WTC11 (cell line): Measurements from ENCODE around the gene P2RY6. TPM values are rescaled to one million over a fixed set of nuclear protein-coding genes. Genes with fewer than 3 reads are reported as not detected.

ENCODE experiments used
- ATAC-seq: fragments of 200-7000 bp; cut with Tn5 transposase; 2 replicates; pipeline ENCODE4 v1.10.0; 2021; ENCODE audit warnings: mild to moderate bottlenecking, moderate library complexity
- CTCF ChIA-PET: fragments of 300-600 bp; sonication (Branson Sonifier 250); formaldehyde crosslinking; loops from one replicate; lab custom pipeline; 2021; ENCODE audit warnings: antibody characterized with exemption; lab: Charles Lee
- POLR2A ChIA-PET: fragments of 350-600 bp; sonication (Branson Sonifier 250); formaldehyde crosslinking; loops from one replicate; lab custom pipeline; 2021; ENCODE audit warnings: antibody characterized with exemption; lab: Charles Lee
- DNase-seq: peaks from one replicate; pipeline ENCODE4 v3.0.0; 2021; ENCODE audit warnings: low spot score
- H3K27ac Mint-ChIP-seq: 2 replicates; pipeline ENCODE4 v1.8.0; 2021; ENCODE audit warnings: mixed read lengths
- H3K27me3 Mint-ChIP-seq: 2 replicates; pipeline ENCODE4 v1.8.0; 2021; ENCODE audit warnings: low read depth, mild to moderate bottlenecking, moderate library complexity, mixed read lengths
- H3K36me3 Mint-ChIP-seq: 2 replicates; pipeline ENCODE4 v1.8.0; 2021; ENCODE audit warnings: mixed read lengths
- H3K4me1 Mint-ChIP-seq: 2 replicates; pipeline ENCODE4 v1.8.0; 2022; ENCODE audit warnings: mixed read lengths
- H3K4me3 Mint-ChIP-seq: 2 replicates; pipeline ENCODE4 v1.8.0; 2021; ENCODE audit warnings: mild to moderate bottlenecking, moderate library complexity, mixed read lengths
- H3K9me3 Mint-ChIP-seq: 2 replicates; pipeline ENCODE4 v1.8.0; 2021; ENCODE audit warnings: mixed read lengths
- ETV6 ChIP-seq: sonication (generic); formaldehyde crosslinking; IDR thresholded peaks from 2 replicates; pipeline ENCODE4 v1.8.1; 2022; ENCODE audit warnings: mild to moderate bottlenecking, missing genetic modification reagents
- FOXJ3 ChIP-seq: sonication (generic); formaldehyde crosslinking; IDR thresholded peaks from 2 replicates; pipeline ENCODE4 v1.9.0; 2021; ENCODE audit warnings: missing genetic modification reagents, mild to moderate bottlenecking, borderline replicate concordance
- FOXK1 ChIP-seq: sonication (generic); formaldehyde crosslinking; IDR thresholded peaks from 2 replicates; pipeline ENCODE4 v1.8.0; 2022; ENCODE audit warnings: mild to moderate bottlenecking, moderate library complexity, missing genetic modification reagents
- FOXP1 ChIP-seq: sonication (generic); formaldehyde crosslinking; IDR thresholded peaks from 2 replicates; pipeline ENCODE4 v1.8.0; 2022; ENCODE audit warnings: missing genetic modification reagents, mild to moderate bottlenecking, moderate library complexity, borderline replicate concordance
- GTF2I ChIP-seq: fragments of 250-450 bp; sonication (Bioruptor Pico); conservative IDR thresholded peaks from 2 replicates; pipeline ENCODE4 v1.4.0; 2021; ENCODE audit warnings: mild to moderate bottlenecking
- MYBL2 ChIP-seq: sonication (generic); formaldehyde crosslinking; IDR thresholded peaks from 2 replicates; pipeline ENCODE4 v1.8.1; 2023; ENCODE audit warnings: mild to moderate bottlenecking, moderate library complexity, missing genetic modification reagents
- NR3C1 ChIP-seq: sonication (generic); formaldehyde crosslinking; conservative IDR thresholded peaks from 2 replicates; pipeline ENCODE4 v1.8.1; 2023; ENCODE audit warnings: low read depth, mild to moderate bottlenecking, missing genetic modification reagents
- RORB ChIP-seq: fragments of 250-450 bp; sonication (Bioruptor Pico); IDR thresholded peaks from 2 replicates; pipeline ENCODE4 v1.9.0; 2021; ENCODE audit warnings: mild to moderate bottlenecking
- SOX15 ChIP-seq: fragments of 250-450 bp; sonication (Bioruptor Pico); IDR thresholded peaks from 2 replicates; pipeline ENCODE4 v1.9.0; 2021; ENCODE audit warnings: mild to moderate bottlenecking
- TP53 ChIP-seq: sonication (generic); formaldehyde crosslinking; IDR thresholded peaks from 2 replicates; pipeline ENCODE4 v1.8.1; 2023; ENCODE audit warnings: mild to moderate bottlenecking, missing genetic modification reagents
- ZNF232 ChIP-seq: sonication (generic); formaldehyde crosslinking; IDR thresholded peaks from 2 replicates; pipeline ENCODE4 v1.8.0; 2022; ENCODE audit warnings: mild to moderate bottlenecking, missing genetic modification reagents
- total RNA-seq: library from RNA; stranded (reverse); gene quantifications from 3 replicates; pipeline ENCODE4 v1.2.3, GENCODE V29; 2021
- TF ChIP-seq, protein P1 (sequence below): sonication (generic); formaldehyde crosslinking; IDR thresholded peaks from 2 replicates; pipeline ENCODE4 v1.8.0; 2022; ENCODE audit warnings: missing genetic modification reagents
- TF ChIP-seq, protein P2 (sequence below): sonication (generic); formaldehyde crosslinking; IDR thresholded peaks from 2 replicates; pipeline ENCODE4 v1.8.1; 2022; ENCODE audit warnings: mild to moderate bottlenecking, missing genetic modification reagents, moderate library complexity, borderline replicate concordance
- TF ChIP-seq, protein P3 (sequence below): sonication (generic); formaldehyde crosslinking; IDR thresholded peaks from 2 replicates; pipeline ENCODE4 v1.8.0; 2022; ENCODE audit warnings: mild to moderate bottlenecking, missing genetic modification reagents
- TF ChIP-seq, protein P4 (sequence below): sonication (generic); formaldehyde crosslinking; IDR thresholded peaks from 2 replicates; pipeline ENCODE4 v1.8.1; 2022; ENCODE audit warnings: missing genetic modification reagents, borderline replicate concordance
- TF ChIP-seq, protein P5 (sequence below): fragments of 250-450 bp; sonication (Bioruptor Pico); conservative IDR thresholded peaks from 2 replicates; pipeline ENCODE4 v1.9.0; 2021; ENCODE audit warnings: mild to moderate bottlenecking
- TF ChIP-seq, protein P6 (sequence below): fragments of 250-450 bp; sonication (Bioruptor Pico); IDR thresholded peaks from 2 replicates; pipeline ENCODE4 v1.8.0; 2021; ENCODE audit warnings: mild to moderate bottlenecking
- TF ChIP-seq, protein P7 (sequence below): sonication (generic); formaldehyde crosslinking; IDR thresholded peaks from 2 replicates; pipeline ENCODE4 v1.8.0; 2023; ENCODE audit warnings: mild to moderate bottlenecking, missing genetic modification reagents

P2RY6 gene
- total RNA-seq, 1 experiment from 2014 or later, result not detected

DNA sequence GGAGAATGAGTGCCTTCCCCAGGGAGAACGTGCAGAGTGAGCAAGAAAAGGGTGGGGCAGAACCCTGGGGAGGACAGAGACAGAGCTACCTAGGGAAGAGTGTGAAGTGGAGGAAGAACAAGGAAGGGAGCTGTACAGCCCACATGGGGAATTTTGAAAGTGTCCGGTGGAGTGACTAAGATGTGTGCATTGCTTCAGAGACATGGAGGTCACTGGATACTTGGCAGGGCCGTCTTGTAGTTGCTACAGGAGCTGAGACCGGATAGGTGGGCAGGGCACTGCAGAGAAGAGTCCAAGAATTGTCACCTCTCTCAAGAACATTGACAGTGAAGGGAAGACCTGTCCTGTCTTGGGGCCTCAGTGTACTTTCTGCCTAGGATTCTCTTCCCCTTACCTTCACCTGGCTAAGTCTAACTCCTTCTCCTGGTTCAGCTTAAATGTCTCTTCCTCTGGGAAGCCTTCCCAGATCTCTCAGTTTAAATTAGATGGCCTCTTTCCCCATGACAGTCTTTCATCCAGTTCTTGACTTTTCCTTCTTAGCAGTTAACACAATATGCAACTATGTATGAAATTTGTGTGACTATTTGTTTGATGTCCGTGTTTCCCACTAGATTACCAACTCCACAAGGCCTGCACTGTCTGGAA lies 9.2 kb upstream of the P2RY6 start (continued):
- TF ChIP-seq, protein P1, sequence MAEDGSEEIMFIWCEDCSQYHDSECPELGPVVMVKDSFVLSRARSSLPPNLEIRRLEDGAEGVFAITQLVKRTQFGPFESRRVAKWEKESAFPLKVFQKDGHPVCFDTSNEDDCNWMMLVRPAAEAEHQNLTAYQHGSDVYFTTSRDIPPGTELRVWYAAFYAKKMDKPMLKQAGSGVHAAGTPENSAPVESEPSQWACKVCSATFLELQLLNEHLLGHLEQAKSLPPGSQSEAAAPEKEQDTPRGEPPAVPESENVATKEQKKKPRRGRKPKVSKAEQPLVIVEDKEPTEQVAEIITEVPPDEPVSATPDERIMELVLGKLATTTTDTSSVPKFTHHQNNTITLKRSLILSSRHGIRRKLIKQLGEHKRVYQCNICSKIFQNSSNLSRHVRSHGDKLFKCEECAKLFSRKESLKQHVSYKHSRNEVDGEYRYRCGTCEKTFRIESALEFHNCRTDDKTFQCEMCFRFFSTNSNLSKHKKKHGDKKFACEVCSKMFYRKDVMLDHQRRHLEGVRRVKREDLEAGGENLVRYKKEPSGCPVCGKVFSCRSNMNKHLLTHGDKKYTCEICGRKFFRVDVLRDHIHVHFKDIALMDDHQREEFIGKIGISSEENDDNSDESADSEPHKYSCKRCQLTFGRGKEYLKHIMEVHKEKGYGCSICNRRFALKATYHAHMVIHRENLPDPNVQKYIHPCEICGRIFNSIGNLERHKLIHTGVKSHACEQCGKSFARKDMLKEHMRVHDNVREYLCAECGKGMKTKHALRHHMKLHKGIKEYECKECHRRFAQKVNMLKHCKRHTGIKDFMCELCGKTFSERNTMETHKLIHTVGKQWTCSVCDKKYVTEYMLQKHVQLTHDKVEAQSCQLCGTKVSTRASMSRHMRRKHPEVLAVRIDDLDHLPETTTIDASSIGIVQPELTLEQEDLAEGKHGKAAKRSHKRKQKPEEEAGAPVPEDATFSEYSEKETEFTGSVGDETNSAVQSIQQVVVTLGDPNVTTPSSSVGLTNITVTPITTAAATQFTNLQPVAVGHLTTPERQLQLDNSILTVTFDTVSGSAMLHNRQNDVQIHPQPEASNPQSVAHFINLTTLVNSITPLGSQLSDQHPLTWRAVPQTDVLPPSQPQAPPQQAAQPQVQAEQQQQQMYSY (CRISPR knock-in tag), result no peak
- TF ChIP-seq FOXP1 (CRISPR knock-in tag), result no peak
- TF ChIP-seq RORB, result no peak
- TF ChIP-seq, protein P2, sequence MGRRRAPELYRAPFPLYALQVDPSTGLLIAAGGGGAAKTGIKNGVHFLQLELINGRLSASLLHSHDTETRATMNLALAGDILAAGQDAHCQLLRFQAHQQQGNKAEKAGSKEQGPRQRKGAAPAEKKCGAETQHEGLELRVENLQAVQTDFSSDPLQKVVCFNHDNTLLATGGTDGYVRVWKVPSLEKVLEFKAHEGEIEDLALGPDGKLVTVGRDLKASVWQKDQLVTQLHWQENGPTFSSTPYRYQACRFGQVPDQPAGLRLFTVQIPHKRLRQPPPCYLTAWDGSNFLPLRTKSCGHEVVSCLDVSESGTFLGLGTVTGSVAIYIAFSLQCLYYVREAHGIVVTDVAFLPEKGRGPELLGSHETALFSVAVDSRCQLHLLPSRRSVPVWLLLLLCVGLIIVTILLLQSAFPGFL (CRISPR knock-in tag), result no peak
- TF ChIP-seq SOX15 (CRISPR knock-in tag), result no peak
- no peak for TF ChIP-seq FOXK1 (CRISPR knock-in tag)
- TF ChIP-seq, protein P3, sequence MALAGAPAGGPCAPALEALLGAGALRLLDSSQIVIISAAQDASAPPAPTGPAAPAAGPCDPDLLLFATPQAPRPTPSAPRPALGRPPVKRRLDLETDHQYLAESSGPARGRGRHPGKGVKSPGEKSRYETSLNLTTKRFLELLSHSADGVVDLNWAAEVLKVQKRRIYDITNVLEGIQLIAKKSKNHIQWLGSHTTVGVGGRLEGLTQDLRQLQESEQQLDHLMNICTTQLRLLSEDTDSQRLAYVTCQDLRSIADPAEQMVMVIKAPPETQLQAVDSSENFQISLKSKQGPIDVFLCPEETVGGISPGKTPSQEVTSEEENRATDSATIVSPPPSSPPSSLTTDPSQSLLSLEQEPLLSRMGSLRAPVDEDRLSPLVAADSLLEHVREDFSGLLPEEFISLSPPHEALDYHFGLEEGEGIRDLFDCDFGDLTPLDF (CRISPR knock-in tag), result no peak
- no peak for TF ChIP-seq NR3C1 (CRISPR knock-in tag)
- TF ChIP-seq ZNF232 (CRISPR knock-in tag), result no peak

DNA sequence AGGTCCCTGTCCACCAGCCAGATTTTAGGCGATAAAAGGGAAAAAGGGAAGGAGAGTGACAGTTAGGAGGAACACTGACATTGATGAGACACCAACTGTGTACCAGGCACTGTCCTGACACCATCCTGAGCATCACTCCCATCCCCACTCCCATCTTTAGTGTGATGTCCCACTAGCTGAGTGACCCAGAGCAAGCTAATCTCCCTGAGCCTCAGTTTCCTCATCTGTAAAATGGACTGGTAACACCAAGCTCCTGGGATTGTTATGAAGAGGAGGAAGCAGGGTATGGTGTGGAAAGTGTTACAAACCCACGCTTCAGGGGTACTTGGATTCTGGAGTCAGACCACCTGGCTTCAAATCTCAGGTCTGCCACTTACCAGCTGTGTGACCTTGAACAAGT lies 8.5 kb upstream of the P2RY6 start:
- Mint-ChIP-seq H3K4me3 (no peak overlapping the region), H3K9me3 (no peaks in the 10 kb centered on the region), H3K27me3 (peaks cover 40% of the 10 kb centered on the region), H3K27ac (no peak overlapping the region), H3K4me1 (peaks cover 4% of the 10 kb centered on the region), H3K36me3 (no peaks in the 10 kb centered on the region)
- CTCF ChIA-PET, result interaction anchor here (0.7 to 3.9 kb wide), 4 partner anchors 25 to 87 kb away, joined by 4 to 16 read pairs (median 5); no protein-coding TSS in a partner anchor
- no peak for TF ChIP-seq TP53
- TF ChIP-seq, protein P4, sequence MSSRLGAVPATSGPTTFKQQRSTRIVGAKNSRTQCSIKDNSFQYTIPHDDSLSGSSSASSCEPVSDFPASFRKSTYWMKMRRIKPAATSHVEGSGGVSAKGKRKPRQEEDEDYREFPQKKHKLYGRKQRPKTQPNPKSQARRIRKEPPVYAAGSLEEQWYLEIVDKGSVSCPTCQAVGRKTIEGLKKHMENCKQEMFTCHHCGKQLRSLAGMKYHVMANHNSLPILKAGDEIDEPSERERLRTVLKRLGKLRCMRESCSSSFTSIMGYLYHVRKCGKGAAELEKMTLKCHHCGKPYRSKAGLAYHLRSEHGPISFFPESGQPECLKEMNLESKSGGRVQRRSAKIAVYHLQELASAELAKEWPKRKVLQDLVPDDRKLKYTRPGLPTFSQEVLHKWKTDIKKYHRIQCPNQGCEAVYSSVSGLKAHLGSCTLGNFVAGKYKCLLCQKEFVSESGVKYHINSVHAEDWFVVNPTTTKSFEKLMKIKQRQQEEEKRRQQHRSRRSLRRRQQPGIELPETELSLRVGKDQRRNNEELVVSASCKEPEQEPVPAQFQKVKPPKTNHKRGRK (CRISPR knock-in tag), result no peak
- TF ChIP-seq MYBL2 (CRISPR knock-in tag), result no peak
- POLR2A ChIA-PET, result no interaction called here
- DNase-seq, result no peak
- ATAC-seq, result no peak

DNA sequence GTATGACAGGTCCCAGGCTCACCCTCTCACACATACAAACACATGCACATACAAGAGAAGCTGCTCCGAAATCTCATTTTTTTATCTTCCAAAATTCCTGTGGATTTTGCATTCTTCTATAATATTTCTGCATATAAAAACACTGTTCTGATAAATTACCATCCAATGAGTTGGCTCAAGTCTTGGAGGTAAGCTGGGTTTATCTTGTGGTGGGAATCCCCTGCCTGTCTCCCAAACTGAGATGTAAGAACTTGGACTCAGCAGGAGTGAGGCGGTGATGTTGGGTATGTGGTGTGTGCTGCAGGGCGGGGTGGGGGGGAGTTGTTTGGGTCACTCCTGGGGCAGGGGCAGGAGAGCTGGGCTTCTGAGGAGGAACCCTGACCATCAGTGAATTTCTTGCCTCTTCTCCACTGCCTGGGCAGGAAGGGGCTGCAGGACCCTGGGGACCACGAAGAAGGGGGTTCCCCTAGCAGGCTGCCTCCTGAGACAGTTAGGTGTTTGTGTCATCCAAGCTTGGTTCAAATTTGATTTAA lies 6.8 kb upstream of the P2RY6 start:
- H3K9me3 Mint-ChIP-seq, result no peaks in the 10 kb centered on the region
- CTCF ChIA-PET, result interaction anchor here (0.7 to 3.9 kb wide), 4 partner anchors 24 to 86 kb away, joined by 3 to 16 read pairs (median 4); no protein-coding TSS in a partner anchor

More for the DNA sequence above, 6.8 kb upstream of the P2RY6 start:
- POLR2A ChIA-PET, result interaction anchor here (0.7 kb wide), 1 partner anchor 407 kb away, joined by 3 read pairs; no protein-coding TSS in a partner anchor
- H3K27ac Mint-ChIP-seq, result no peak overlapping the region
- TF ChIP-seq ETV6 (CRISPR knock-in tag) (no peak), FOXJ3 (no peak), GTF2I (CRISPR knock-in tag) (no peak), FOXK1 (CRISPR knock-in tag) (no peak)
- TF ChIP-seq, protein P5, sequence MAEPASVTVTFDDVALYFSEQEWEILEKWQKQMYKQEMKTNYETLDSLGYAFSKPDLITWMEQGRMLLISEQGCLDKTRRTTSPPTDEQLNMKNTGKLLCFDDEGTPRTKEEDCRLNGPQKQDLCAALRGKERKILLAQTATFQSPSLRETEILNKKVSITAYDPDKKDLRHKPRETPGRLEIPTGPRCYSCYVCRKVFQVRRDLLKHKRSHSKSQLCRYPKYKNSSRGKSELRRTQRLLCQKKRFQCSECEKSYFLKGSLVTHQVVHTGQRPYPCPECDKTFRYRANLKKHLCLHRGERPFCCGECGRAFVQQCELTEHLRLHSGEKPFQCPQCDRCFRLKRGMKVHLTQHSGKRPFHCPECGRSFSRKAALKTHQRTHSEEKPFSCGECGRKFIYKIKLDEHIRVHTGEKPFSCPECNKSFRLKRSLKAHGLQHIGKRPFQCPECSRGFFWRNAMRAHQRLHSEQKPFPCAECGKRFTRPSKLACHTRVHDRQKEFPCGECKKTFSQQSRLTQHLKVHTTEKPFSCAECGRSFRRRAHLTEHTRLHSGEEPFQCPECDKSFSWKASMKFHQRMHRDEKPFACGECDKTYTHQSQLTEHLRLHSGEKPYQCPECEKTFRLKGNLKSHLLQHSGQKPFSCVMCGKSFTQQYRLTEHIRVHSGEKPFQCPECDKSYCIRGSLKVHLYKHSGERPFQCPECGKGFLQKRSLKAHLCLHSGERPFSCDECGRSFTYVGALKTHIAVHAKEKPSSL (CRISPR knock-in tag), result no peak
- TF ChIP-seq, protein P6, sequence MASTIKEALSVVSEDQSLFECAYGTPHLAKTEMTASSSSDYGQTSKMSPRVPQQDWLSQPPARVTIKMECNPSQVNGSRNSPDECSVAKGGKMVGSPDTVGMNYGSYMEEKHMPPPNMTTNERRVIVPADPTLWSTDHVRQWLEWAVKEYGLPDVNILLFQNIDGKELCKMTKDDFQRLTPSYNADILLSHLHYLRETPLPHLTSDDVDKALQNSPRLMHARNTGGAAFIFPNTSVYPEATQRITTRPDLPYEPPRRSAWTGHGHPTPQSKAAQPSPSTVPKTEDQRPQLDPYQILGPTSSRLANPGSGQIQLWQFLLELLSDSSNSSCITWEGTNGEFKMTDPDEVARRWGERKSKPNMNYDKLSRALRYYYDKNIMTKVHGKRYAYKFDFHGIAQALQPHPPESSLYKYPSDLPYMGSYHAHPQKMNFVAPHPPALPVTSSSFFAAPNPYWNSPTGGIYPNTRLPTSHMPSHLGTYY (CRISPR knock-in tag), result no peak
- TF ChIP-seq, protein P7, sequence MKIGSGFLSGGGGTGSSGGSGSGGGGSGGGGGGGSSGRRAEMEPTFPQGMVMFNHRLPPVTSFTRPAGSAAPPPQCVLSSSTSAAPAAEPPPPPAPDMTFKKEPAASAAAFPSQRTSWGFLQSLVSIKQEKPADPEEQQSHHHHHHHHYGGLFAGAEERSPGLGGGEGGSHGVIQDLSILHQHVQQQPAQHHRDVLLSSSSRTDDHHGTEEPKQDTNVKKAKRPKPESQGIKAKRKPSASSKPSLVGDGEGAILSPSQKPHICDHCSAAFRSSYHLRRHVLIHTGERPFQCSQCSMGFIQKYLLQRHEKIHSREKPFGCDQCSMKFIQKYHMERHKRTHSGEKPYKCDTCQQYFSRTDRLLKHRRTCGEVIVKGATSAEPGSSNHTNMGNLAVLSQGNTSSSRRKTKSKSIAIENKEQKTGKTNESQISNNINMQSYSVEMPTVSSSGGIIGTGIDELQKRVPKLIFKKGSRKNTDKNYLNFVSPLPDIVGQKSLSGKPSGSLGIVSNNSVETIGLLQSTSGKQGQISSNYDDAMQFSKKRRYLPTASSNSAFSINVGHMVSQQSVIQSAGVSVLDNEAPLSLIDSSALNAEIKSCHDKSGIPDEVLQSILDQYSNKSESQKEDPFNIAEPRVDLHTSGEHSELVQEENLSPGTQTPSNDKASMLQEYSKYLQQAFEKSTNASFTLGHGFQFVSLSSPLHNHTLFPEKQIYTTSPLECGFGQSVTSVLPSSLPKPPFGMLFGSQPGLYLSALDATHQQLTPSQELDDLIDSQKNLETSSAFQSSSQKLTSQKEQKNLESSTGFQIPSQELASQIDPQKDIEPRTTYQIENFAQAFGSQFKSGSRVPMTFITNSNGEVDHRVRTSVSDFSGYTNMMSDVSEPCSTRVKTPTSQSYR, result no peak
- ATAC-seq, result no peak
- peaks cover 20% of the 10 kb centered on the region for H3K4me1 Mint-ChIP-seq
- DNase-seq, result no peak
- no peak overlapping the region for H3K4me3 Mint-ChIP-seq
- no peaks in the 10 kb centered on the region for H3K36me3 Mint-ChIP-seq
- peaks cover 40% of the 10 kb centered on the region for H3K27me3 Mint-ChIP-seq
